ENCODE measurements around the gene IL36RN.

Gene IL36RN

DNA sequence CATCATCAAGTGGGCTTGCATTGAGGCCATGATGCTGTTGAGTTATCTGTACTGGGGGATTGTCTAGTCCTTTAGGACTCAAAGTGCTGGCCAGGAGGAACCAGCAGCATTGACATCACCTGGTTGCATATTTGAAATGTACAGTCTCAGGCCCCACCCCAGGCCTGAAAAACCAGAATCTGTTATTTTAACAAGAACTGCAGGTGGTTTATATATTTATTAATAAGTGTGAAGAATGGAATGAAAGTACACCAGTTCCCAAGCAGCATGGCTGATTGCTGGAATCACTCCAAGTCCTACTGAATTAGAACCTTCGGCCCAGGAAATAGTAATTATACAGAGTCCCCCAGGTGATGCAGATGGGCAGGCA, 11.6 kb downstream of the IL36RN start:
- H3K9me3 ChIP-seq (ENCODE audit: insufficient read depth, low read length) = no peaks in the 10 kb centered on the region
- H3K27ac ChIP-seq (ENCODE audit: low read length) = no peak overlapping the region
- no peaks in the 10 kb centered on the region for H3K79me2 ChIP-seq (ENCODE audit: low read length)
- no peaks in the 10 kb centered on the region for H3K4me1 ChIP-seq (ENCODE audit: low read length)
- no peaks in the 10 kb centered on the region for H3K36me3 ChIP-seq (replicated peaks; ENCODE audit: low read depth, low read length)
- no peak overlapping the region for H3K4me3 ChIP-seq (ENCODE audit: low read length)
- no peaks in the 10 kb centered on the region for H4K20me1 ChIP-seq (ENCODE audit: insufficient read depth, low read length)
- no peaks in the 10 kb centered on the region for H3K27me3 ChIP-seq (ENCODE audit: low read depth, low read length)
- no peak overlapping the region for H3K9ac ChIP-seq (ENCODE audit: low read length)
- no peak overlapping the region for H2AFZ ChIP-seq (ENCODE audit: low read depth, low read length)
- H3K4me2 ChIP-seq (ENCODE audit: low read length) = no peak overlapping the region
- TF ChIP-seq, protein P1, sequence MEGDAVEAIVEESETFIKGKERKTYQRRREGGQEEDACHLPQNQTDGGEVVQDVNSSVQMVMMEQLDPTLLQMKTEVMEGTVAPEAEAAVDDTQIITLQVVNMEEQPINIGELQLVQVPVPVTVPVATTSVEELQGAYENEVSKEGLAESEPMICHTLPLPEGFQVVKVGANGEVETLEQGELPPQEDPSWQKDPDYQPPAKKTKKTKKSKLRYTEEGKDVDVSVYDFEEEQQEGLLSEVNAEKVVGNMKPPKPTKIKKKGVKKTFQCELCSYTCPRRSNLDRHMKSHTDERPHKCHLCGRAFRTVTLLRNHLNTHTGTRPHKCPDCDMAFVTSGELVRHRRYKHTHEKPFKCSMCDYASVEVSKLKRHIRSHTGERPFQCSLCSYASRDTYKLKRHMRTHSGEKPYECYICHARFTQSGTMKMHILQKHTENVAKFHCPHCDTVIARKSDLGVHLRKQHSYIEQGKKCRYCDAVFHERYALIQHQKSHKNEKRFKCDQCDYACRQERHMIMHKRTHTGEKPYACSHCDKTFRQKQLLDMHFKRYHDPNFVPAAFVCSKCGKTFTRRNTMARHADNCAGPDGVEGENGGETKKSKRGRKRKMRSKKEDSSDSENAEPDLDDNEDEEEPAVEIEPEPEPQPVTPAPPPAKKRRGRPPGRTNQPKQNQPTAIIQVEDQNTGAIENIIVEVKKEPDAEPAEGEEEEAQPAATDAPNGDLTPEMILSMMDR (IDR thresholded peaks at IDR 0.05; ENCODE audit: low read depth, low read length) = no peak
- TF ChIP-seq EZH2phosphoT487 (IDR thresholded peaks at IDR 0.05; ENCODE audit: low read depth) = no peak

DNA sequence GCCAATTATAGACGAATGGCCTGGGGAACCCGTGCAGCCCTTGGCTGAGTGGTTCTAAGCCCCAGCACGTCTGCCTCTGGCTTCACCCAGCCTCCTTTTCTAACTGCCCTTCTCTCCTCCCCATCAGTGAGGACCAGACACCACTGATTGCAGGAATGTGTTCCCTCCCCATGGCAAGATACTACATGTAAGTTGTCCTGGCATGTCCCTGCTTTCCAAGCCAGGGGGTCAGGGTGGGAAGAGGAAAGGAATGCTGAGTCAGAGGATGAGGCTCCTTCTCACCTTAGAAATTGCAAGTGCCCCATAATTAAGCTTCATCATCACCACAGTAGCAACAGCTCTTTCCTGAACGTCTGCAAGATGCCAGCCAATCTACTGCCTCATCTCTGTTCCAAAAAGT, 13.6 kb downstream of the IL36RN start:
- H3K4me2 ChIP-seq (ENCODE audit: low read length) = no peak overlapping the region
- no peak overlapping the region for H3K9ac ChIP-seq (ENCODE audit: low read length)
- 0 out of 2 replicates have a peak, but pooled peaks cover 9% of the 10 kb centered on the region for H3K27me3 ChIP-seq (ENCODE audit: low read depth, low read length)
- H3K9me3 ChIP-seq (ENCODE audit: insufficient read depth, low read length) = no peaks in the 10 kb centered on the region
- no peak overlapping the region for H3K27ac ChIP-seq (ENCODE audit: low read length)
- H3K79me2 ChIP-seq (ENCODE audit: low read length) = no peaks in the 10 kb centered on the region
- TF ChIP-seq, protein P1 (IDR thresholded peaks at IDR 0.05; ENCODE audit: low read depth, low read length) = no peak
- no peak for TF ChIP-seq EZH2phosphoT487 (IDR thresholded peaks at IDR 0.05; ENCODE audit: low read depth)
- H2AFZ ChIP-seq (ENCODE audit: low read depth, low read length) = no peak overlapping the region
- H3K4me3 ChIP-seq (ENCODE audit: low read length) = no peak overlapping the region
- H4K20me1 ChIP-seq (ENCODE audit: insufficient read depth, low read length) = no peaks in the 10 kb centered on the region
- H3K36me3 ChIP-seq (replicated peaks; ENCODE audit: low read depth, low read length) = no peaks in the 10 kb centered on the region
- H3K4me1 ChIP-seq (ENCODE audit: low read length) = peaks cover 6% of the 10 kb centered on the region

DNA sequence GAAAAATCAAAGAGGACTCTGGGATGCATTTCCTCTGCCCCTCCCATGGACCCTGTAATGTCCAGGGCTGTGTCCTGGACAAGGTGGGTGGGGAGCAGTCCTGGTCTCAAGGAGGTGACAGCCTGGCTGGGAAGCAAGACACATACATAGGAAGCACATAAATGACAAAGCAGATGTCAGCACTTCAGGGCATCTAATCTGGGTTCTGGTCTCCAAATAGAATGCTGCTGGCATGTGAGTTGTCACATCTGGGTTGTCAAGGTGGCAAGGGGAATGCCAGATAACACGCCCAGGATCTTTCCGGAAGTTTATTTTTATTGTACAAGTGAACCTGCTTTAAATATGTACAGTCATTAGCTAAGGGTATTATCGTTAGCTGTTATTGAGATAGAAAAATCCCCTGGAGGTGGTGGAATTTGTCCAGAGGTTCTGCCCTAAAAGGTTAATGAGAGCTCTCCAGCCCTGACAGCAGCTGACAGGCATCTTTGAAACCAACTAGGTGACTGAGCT, 14.4 kb downstream of the IL36RN start:
- Histone ChIP-seq H3K4me3 (ENCODE audit: low read length) (no peak overlapping the region), H4K20me1 (ENCODE audit: insufficient read depth, low read length) (no peaks in the 10 kb centered on the region), H3K4me2 (ENCODE audit: low read length) (no peak overlapping the region), H3K79me2 (ENCODE audit: low read length) (no peaks in the 10 kb centered on the region), H3K9me3 (ENCODE audit: insufficient read depth, low read length) (no peaks in the 10 kb centered on the region), H3K4me1 (ENCODE audit: low read length) (peaks cover 6% of the 10 kb centered on the region), H3K27me3 (ENCODE audit: low read depth, low read length) (0 out of 2 replicates have a peak, but pooled peaks cover 9% of the 10 kb centered on the region), H3K27ac (ENCODE audit: low read length) (no peak overlapping the region), H3K9ac (ENCODE audit: low read length) (no peak overlapping the region), H2AFZ (ENCODE audit: low read depth, low read length) (no peak overlapping the region), H3K36me3 (replicated peaks; ENCODE audit: low read depth, low read length) (no peaks in the 10 kb centered on the region)
- TF ChIP-seq, protein P1 (IDR thresholded peaks at IDR 0.05; ENCODE audit: low read depth, low read length) = no peak
- TF ChIP-seq EZH2phosphoT487 (IDR thresholded peaks at IDR 0.05; ENCODE audit: low read depth) = no peak

DNA sequence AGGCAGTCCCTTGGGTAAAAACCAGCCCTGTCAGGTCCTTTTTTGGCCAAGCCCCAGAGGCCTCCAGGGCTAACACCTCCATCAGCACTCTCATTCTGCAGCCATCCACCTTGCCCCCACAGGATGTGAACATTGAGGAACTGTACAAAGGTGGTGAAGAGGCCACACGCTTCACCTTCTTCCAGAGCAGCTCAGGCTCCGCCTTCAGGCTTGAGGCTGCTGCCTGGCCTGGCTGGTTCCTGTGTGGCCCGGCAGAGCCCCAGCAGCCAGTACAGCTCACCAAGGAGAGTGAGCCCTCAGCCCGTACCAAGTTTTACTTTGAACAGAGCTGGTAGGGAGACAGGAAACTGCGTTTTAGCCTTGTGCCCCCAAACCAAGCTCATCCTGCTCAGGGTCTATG, 16.0 kb downstream of the IL36RN start:
- Histone ChIP-seq H3K79me2 (ENCODE audit: low read length) (no peaks in the 10 kb centered on the region), H3K27ac (ENCODE audit: low read length) (no peak overlapping the region), H4K20me1 (ENCODE audit: insufficient read depth, low read length) (no peaks in the 10 kb centered on the region), H2AFZ (ENCODE audit: low read depth, low read length) (no peak overlapping the region), H3K4me3 (ENCODE audit: low read length) (no peak overlapping the region), H3K9ac (ENCODE audit: low read length) (no peak overlapping the region), H3K4me1 (ENCODE audit: low read length) (peaks cover 6% of the 10 kb centered on the region), H3K4me2 (ENCODE audit: low read length) (no peak overlapping the region), H3K36me3 (replicated peaks; ENCODE audit: low read depth, low read length) (no peaks in the 10 kb centered on the region), H3K27me3 (ENCODE audit: low read depth, low read length) (0 out of 2 replicates have a peak, but pooled peaks cover 9% of the 10 kb centered on the region), H3K9me3 (ENCODE audit: insufficient read depth, low read length) (no peaks in the 10 kb centered on the region)
- TF ChIP-seq, protein P1 (IDR thresholded peaks at IDR 0.05; ENCODE audit: low read depth, low read length) = no peak
- TF ChIP-seq EZH2phosphoT487 (IDR thresholded peaks at IDR 0.05; ENCODE audit: low read depth) = no peak
